SK-N-MC (cell line): ENCODE results near the gene ZMIZ1.

ENCODE experiments used
- DNase-seq: peaks from one replicate; pipeline ENCODE4 v3.0.0-alpha.2; 2011; ENCODE audit warnings: low read depth, low spot score
- H3K27ac ChIP-seq: fragments of 200-600 bp; sonication (generic); 2 replicates; pipeline ENCODE4 v1.5.1; 2016; ENCODE audit warnings: mixed run types
- H3K36me3 ChIP-seq: fragments of 200-600 bp; sonication (generic); 2 replicates; pipeline ENCODE4 v1.6.1; 2017; ENCODE audit warnings: antibody characterized with exemption, low read length, mixed read lengths; ENCODE audit not compliant: insufficient read depth
- H3K4me3 ChIP-seq: fragments of 200-600 bp; sonication (generic); 2 replicates; pipeline ENCODE4 v1.5.1; 2016
- H3K9ac ChIP-seq: fragments of 200-600 bp; sonication (generic); 2 replicates; pipeline ENCODE4 v1.8.0; 2017; ENCODE audit warnings: mixed run types, mixed read lengths; ENCODE audit not compliant: insufficient read length
- H3K9me3 ChIP-seq: fragments of 200-600 bp; sonication (generic); 2 replicates; pipeline ENCODE4 v1.6.1; 2017; ENCODE audit warnings: low read depth, mild to moderate bottlenecking, antibody characterized with exemption, low read length, moderate library complexity, mixed read lengths
- EZH2 ChIP-seq: fragments of 200-600 bp; sonication (generic); IDR thresholded peaks from one replicate; pipeline ENCODE4 v1.6.1; 2017; ENCODE audit warnings: antibody characterized with exemption
- FOXP2 ChIP-seq: optimal IDR thresholded peaks from 2 replicates; pipeline ENCODE3; 2011; ENCODE audit warnings: mild to moderate bottlenecking, moderate library complexity; ENCODE audit not compliant: insufficient read depth; ENCODE audit errors: extremely low read length, control extremely low read depth
- POLR2AphosphoS5 ChIP-seq: IDR thresholded peaks from 2 replicates; pipeline ENCODE4 v1.6.1; 2012; ENCODE audit warnings: mild to moderate bottlenecking, low read depth, low read length, borderline replicate concordance

Gene ZMIZ1

GRCh38 chr10:79082631-79083596 is 14.1 kb downstream of the ZMIZ1 start:
- H3K9ac ChIP-seq = no peak overlapping the region
- no peaks in the 10 kb centered on the region for H3K9me3 ChIP-seq
- no peak overlapping the region for H3K27ac ChIP-seq
- no peaks in the 10 kb centered on the region for H3K36me3 ChIP-seq
- no peak for DNase-seq
- TF ChIP-seq POLR2AphosphoS5 (no peak), EZH2 (no peak), FOXP2 (no peak)
- H3K4me3 ChIP-seq = no peak overlapping the region

- Histone ChIP-seq H3K9me3 (no peaks in the 10 kb centered on the region), H3K27ac (no peak overlapping the region), H3K36me3 (no peaks in the 10 kb centered on the region), H3K9ac (no peak overlapping the region), H3K4me3 (no peak overlapping the region)
- TF ChIP-seq EZH2 = no peak
- no peak for TF ChIP-seq FOXP2
- TF ChIP-seq POLR2AphosphoS5 = no peak
- no peak for DNase-seq
Observed at GRCh38 chr10:79084012-79084971, 15.5 kb downstream of the ZMIZ1 start.

- Histone ChIP-seq H3K4me3 (no peak overlapping the region), H3K9ac (no peak overlapping the region), H3K36me3 (no peaks in the 10 kb centered on the region), H3K27ac (no peak overlapping the region), H3K9me3 (no peaks in the 10 kb centered on the region)
- no peak for DNase-seq
- no peak for TF ChIP-seq EZH2
- TF ChIP-seq FOXP2 = no peak
- no peak for TF ChIP-seq POLR2AphosphoS5
Observed at GRCh38 chr10:79084972-79085597, 16.3 kb downstream of the ZMIZ1 start.

GRCh38 chr10:79086822-79087221 is 18.1 kb downstream of the ZMIZ1 start:
- no peak overlapping the region for H3K9ac ChIP-seq
- no peak for TF ChIP-seq EZH2
- no peak for TF ChIP-seq FOXP2
- no peak for TF ChIP-seq POLR2AphosphoS5
- H3K27ac ChIP-seq = no peak overlapping the region
- DNase-seq = no peak
- H3K4me3 ChIP-seq = no peak overlapping the region
- no peaks in the 10 kb centered on the region for H3K36me3 ChIP-seq
- H3K9me3 ChIP-seq = no peaks in the 10 kb centered on the region

GRCh38 chr10:79087721-79088120 is 19.0 kb downstream of the ZMIZ1 start:
- Histone ChIP-seq H3K27ac (no peak overlapping the region), H3K36me3 (no peaks in the 10 kb centered on the region), H3K4me3 (no peak overlapping the region), H3K9me3 (no peaks in the 10 kb centered on the region), H3K9ac (no peak overlapping the region)
- TF ChIP-seq EZH2 (no peak), POLR2AphosphoS5 (no peak), FOXP2 (no peak)
- no peak for DNase-seq

GRCh38 chr10:79088176-79088575 is 19.4 kb downstream of the ZMIZ1 start:
- DNase-seq = no peak
- no peak overlapping the region for H3K27ac ChIP-seq
- H3K9me3 ChIP-seq = no peaks in the 10 kb centered on the region
- no peak overlapping the region for H3K9ac ChIP-seq
- no peaks in the 10 kb centered on the region for H3K36me3 ChIP-seq
- TF ChIP-seq POLR2AphosphoS5 (no peak), FOXP2 (no peak), EZH2 (no peak)
- no peak overlapping the region for H3K4me3 ChIP-seq

GRCh38 chr10:79088613-79089355 is 20.0 kb downstream of the ZMIZ1 start:
- no peak for TF ChIP-seq FOXP2
- TF ChIP-seq EZH2 = no peak
- no peak for TF ChIP-seq POLR2AphosphoS5
- DNase-seq = no peak
- Histone ChIP-seq H3K36me3 (no peaks in the 10 kb centered on the region), H3K4me3 (no peak overlapping the region), H3K9ac (no peak overlapping the region), H3K27ac (no peak overlapping the region), H3K9me3 (no peaks in the 10 kb centered on the region)
